Measurements from ENCODE around the gene TSN. TPM values are rescaled to one million over a fixed set of nuclear protein-coding genes. Genes with fewer than 3 reads are reported as not detected.

Gene TSN
- total RNA-seq, 1 donor from 2014 or later: 68.2 TPM

DNA sequence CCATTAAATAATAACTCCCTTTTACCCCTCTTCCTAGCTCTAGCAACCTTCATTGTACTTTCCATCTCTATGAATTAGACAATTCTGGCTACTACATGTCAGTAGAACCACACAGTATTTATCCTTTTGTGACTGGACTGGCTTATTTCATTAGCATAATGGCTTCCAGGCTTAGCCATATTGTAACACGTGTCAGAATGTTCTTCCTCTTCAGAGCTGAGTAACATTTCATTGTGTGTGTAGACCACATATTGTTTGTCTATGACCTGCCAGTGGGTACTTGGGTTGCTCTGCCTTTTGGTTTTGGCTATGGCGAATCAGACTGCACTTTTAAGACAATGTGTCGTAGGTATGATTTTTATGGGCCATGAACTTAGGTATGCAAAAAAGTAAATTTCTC lies 20.9 kb downstream of the TSN start:
- no peaks in the 10 kb centered on the region for H3K36me3 Mint-ChIP-seq (ENCODE audit: low read depth, unreplicated experiment)
- no peaks in the 10 kb centered on the region for H3K27me3 Mint-ChIP-seq (ENCODE audit: low read depth, unreplicated experiment)
- Histone ChIP-seq H3K27ac (ENCODE audit: low read depth, low read length) (no peak overlapping the region), H3K36me3 (ENCODE audit: insufficient read depth, low read length) (no peaks in the 10 kb centered on the region), H2AFZ (ENCODE audit: low read depth, low read length) (peak overlapping the region; percentile 20), H3K4me2 (ENCODE audit: low read length) (no peak overlapping the region), H3K9me3 (ENCODE audit: insufficient read depth, low read depth, low read length) (no peaks in the 10 kb centered on the region), H3K79me2 (ENCODE audit: insufficient read depth, low read length) (no peaks in the 10 kb centered on the region), H3K9ac (ENCODE audit: low read length) (no peak overlapping the region), H4K20me1 (ENCODE audit: insufficient read depth, low read length) (no peaks in the 10 kb centered on the region), H3K27me3 (ENCODE audit: insufficient read depth, low read length) (no peaks in the 10 kb centered on the region), H3K4me1 (ENCODE audit: insufficient read depth, low read length) (peaks cover 21% of the 10 kb centered on the region), H3K4me3 (ENCODE audit: insufficient read depth, low read depth, low read length) (no peak overlapping the region)
- H3K9me3 Mint-ChIP-seq (ENCODE audit: unreplicated experiment): no peaks in the 10 kb centered on the region
- DNase-seq (ENCODE audit: low read depth): no peak
- no peak overlapping the region for H3K4me3 Mint-ChIP-seq (ENCODE audit: unreplicated experiment)
- TF ChIP-seq, protein P1, sequence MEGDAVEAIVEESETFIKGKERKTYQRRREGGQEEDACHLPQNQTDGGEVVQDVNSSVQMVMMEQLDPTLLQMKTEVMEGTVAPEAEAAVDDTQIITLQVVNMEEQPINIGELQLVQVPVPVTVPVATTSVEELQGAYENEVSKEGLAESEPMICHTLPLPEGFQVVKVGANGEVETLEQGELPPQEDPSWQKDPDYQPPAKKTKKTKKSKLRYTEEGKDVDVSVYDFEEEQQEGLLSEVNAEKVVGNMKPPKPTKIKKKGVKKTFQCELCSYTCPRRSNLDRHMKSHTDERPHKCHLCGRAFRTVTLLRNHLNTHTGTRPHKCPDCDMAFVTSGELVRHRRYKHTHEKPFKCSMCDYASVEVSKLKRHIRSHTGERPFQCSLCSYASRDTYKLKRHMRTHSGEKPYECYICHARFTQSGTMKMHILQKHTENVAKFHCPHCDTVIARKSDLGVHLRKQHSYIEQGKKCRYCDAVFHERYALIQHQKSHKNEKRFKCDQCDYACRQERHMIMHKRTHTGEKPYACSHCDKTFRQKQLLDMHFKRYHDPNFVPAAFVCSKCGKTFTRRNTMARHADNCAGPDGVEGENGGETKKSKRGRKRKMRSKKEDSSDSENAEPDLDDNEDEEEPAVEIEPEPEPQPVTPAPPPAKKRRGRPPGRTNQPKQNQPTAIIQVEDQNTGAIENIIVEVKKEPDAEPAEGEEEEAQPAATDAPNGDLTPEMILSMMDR (IDR thresholded peaks at IDR 0.05; ENCODE audit: insufficient read depth, low read depth, low read length): no peak
- no peak for TF ChIP-seq EZH2 (IDR thresholded peaks at IDR 0.05; ENCODE audit: insufficient read depth, low read length)
- H3K27ac Mint-ChIP-seq (ENCODE audit: unreplicated experiment): no peak overlapping the region
- H3K4me1 Mint-ChIP-seq (ENCODE audit: low read depth, unreplicated experiment): peaks cover 20% of the 10 kb centered on the region
- no peak for FAIRE-seq

DNA sequence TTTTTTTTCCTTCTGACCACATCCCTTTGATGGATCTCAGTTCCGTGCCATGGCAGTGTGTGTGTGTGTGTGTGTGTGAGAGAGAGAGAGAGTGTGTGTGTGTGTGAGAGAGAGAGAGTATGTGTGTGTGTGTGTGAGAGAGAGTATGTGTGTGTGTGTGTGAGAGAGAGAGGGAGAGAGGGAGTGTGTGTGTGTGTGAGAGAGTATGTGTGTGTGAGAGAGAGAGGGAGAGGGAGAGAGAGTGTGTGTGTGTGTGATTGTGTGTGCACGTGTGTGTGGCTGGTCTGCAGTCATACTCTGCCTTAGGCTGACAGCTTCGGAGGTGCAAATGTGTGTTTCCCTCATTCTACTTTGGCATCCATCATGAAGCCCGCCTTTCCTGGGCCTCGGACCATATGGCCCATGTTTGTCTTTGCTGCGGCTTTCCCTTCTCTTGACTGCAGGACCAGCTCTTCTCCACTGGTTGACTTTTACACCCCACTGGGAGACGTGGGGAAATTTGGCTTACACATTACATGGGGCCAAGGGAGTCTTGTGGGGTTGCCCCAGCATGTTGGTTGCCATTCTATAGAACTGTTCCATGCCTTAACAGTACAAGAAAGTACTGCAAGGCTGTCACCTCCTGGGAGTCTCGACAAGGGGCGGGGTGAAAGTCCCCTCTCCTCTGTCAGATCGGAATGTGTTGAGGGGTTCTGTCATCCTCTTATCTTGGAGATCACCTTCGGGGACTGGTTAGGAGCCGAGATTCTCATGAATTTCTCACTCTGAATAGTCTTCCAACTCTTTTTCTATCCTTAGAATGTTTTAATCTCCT lies 21.6 kb downstream of the TSN start:
- TF ChIP-seq EZH2 (IDR thresholded peaks at IDR 0.05; ENCODE audit: insufficient read depth, low read length): no peak
- TF ChIP-seq, protein P1 (IDR thresholded peaks at IDR 0.05; ENCODE audit: insufficient read depth, low read depth, low read length): no peak
- Histone ChIP-seq H3K27me3 (ENCODE audit: insufficient read depth, low read length) (peaks cover 1% of the 10 kb centered on the region), H3K4me2 (ENCODE audit: low read length) (peak overlapping the region; percentile 64), H4K20me1 (ENCODE audit: insufficient read depth, low read length) (no peaks in the 10 kb centered on the region), H3K4me1 (ENCODE audit: insufficient read depth, low read length) (peaks cover 21% of the 10 kb centered on the region), H3K9me3 (ENCODE audit: insufficient read depth, low read depth, low read length) (no peaks in the 10 kb centered on the region), H3K4me3 (ENCODE audit: insufficient read depth, low read depth, low read length) (no peak overlapping the region), H2AFZ (ENCODE audit: low read depth, low read length) (no peak overlapping the region), H3K36me3 (ENCODE audit: insufficient read depth, low read length) (no peaks in the 10 kb centered on the region), H3K79me2 (ENCODE audit: insufficient read depth, low read length) (no peaks in the 10 kb centered on the region), H3K9ac (ENCODE audit: low read length) (no peak overlapping the region), H3K27ac (ENCODE audit: low read depth, low read length) (peak overlapping the region; percentile 52)
- H3K9me3 Mint-ChIP-seq (ENCODE audit: unreplicated experiment): no peaks in the 10 kb centered on the region
- FAIRE-seq (no peak), DNase-seq (ENCODE audit: low read depth) (peak; percentile 42)
- H3K27me3 Mint-ChIP-seq (ENCODE audit: low read depth, unreplicated experiment): no peaks in the 10 kb centered on the region
- peaks cover 20% of the 10 kb centered on the region for H3K4me1 Mint-ChIP-seq (ENCODE audit: low read depth, unreplicated experiment)
- no peaks in the 10 kb centered on the region for H3K36me3 Mint-ChIP-seq (ENCODE audit: low read depth, unreplicated experiment)
- no peak overlapping the region for H3K27ac Mint-ChIP-seq (ENCODE audit: unreplicated experiment)
- no peak overlapping the region for H3K4me3 Mint-ChIP-seq (ENCODE audit: unreplicated experiment)

DNA sequence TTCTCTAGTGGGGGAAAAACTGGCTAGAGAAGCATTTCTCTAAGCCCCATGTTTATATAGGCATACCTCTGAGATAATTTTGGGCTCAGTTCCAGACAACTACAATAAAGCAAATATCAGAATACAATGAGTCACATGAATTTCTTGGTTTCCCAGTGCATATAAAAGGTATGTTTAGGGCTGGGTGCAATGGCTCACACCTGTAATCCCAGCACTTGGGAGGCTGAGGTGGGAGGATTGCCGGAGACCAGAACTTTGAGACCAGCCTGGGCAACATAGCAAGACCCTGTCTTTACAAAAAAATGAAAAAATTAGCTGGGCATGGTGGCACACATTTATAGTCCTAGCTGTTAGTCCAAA lies 22.2 kb downstream of the TSN start:
- peaks cover 21% of the 10 kb centered on the region for H3K4me1 ChIP-seq (ENCODE audit: insufficient read depth, low read length)
- H3K27ac ChIP-seq (ENCODE audit: low read depth, low read length): peak overlapping the region; percentile 52
- Mint-ChIP-seq H3K27ac (ENCODE audit: unreplicated experiment) (no peak overlapping the region), H3K27me3 (ENCODE audit: low read depth, unreplicated experiment) (no peaks in the 10 kb centered on the region), H3K4me1 (ENCODE audit: low read depth, unreplicated experiment) (peaks cover 20% of the 10 kb centered on the region), H3K4me3 (ENCODE audit: unreplicated experiment) (no peak overlapping the region), H3K9me3 (ENCODE audit: unreplicated experiment) (no peaks in the 10 kb centered on the region), H3K36me3 (ENCODE audit: low read depth, unreplicated experiment) (no peaks in the 10 kb centered on the region)
- H3K9me3 ChIP-seq (ENCODE audit: insufficient read depth, low read depth, low read length): no peaks in the 10 kb centered on the region
- H3K27me3 ChIP-seq (ENCODE audit: insufficient read depth, low read length): peaks cover 3% of the 10 kb centered on the region
- H2AFZ ChIP-seq (ENCODE audit: low read depth, low read length): no peak overlapping the region
- peak; percentile 71 for DNase-seq (ENCODE audit: low read depth)
- H3K36me3 ChIP-seq (ENCODE audit: insufficient read depth, low read length): no peaks in the 10 kb centered on the region
- H3K4me3 ChIP-seq (ENCODE audit: insufficient read depth, low read depth, low read length): no peak overlapping the region
- no peaks in the 10 kb centered on the region for H4K20me1 ChIP-seq (ENCODE audit: insufficient read depth, low read length)
- TF ChIP-seq, protein P1 (IDR thresholded peaks at IDR 0.05; ENCODE audit: insufficient read depth, low read depth, low read length): no peak
- TF ChIP-seq EZH2 (IDR thresholded peaks at IDR 0.05; ENCODE audit: insufficient read depth, low read length): no peak
- no peak overlapping the region for H3K9ac ChIP-seq (ENCODE audit: low read length)
- H3K4me2 ChIP-seq (ENCODE audit: low read length): peak overlapping the region; percentile 64
- H3K79me2 ChIP-seq (ENCODE audit: insufficient read depth, low read length): no peaks in the 10 kb centered on the region
- FAIRE-seq: no peak

All from astrocyte (in vitro differentiated cells and primary cell).